Activated T-helper 2 cell treated with anti-CD3 and anti-CD28 coated beads, Interferon-gamma antibody, Interleukin-2, Interleukin-4, amounts not matched to agents 10 μg/mL and 5 μg/mL and 100 μg/mL, durations not matched to agents 14 hours and 24 hours and 36 hours (primary cell): ENCODE measurements around the gene SLC7A6OS. TPM values are rescaled to one million over a fixed set of nuclear protein-coding genes. Genes with fewer than 3 reads are reported as not detected.

Experiments
- DNase-seq: peaks from one replicate; pipeline ENCODE4 v3.0.0; 2021; ENCODE audit warnings: low spot score
- H3K27ac Mint-ChIP-seq: one replicate; pipeline ENCODE4 v1.8.0; 2021; ENCODE audit warnings: mixed read lengths
- H3K27me3 Mint-ChIP-seq: one replicate; pipeline ENCODE4 v1.8.0; 2021; ENCODE audit warnings: low read depth, mixed read lengths
- H3K36me3 Mint-ChIP-seq: one replicate; pipeline ENCODE4 v1.8.0; 2021; ENCODE audit warnings: low read depth, mixed read lengths
- H3K4me1 Mint-ChIP-seq: one replicate; pipeline ENCODE4 v1.8.0; 2021; ENCODE audit warnings: low read depth, mixed read lengths
- H3K4me3 Mint-ChIP-seq: one replicate; pipeline ENCODE4 v1.8.0; 2021; ENCODE audit warnings: low read depth, mild to moderate bottlenecking, moderate library complexity, mixed read lengths
- H3K9me3 Mint-ChIP-seq: one replicate; pipeline ENCODE4 v1.8.0; 2021; ENCODE audit warnings: mixed read lengths
- intact Hi-C: fragments of 100-400 bp; cut with micrococcal nuclease; formaldehyde crosslinking; loops from one replicate; pipeline ENCODE4 v1.15.1; 2023
- total RNA-seq: library from RNA; stranded (reverse); gene quantifications from 2 replicates; pipeline ENCODE4 v1.2.3, GENCODE V29; 2022

The SLC7A6OS gene
- total RNA-seq, 1 donor from 2014 or later: 24.7 TPM

DNA sequence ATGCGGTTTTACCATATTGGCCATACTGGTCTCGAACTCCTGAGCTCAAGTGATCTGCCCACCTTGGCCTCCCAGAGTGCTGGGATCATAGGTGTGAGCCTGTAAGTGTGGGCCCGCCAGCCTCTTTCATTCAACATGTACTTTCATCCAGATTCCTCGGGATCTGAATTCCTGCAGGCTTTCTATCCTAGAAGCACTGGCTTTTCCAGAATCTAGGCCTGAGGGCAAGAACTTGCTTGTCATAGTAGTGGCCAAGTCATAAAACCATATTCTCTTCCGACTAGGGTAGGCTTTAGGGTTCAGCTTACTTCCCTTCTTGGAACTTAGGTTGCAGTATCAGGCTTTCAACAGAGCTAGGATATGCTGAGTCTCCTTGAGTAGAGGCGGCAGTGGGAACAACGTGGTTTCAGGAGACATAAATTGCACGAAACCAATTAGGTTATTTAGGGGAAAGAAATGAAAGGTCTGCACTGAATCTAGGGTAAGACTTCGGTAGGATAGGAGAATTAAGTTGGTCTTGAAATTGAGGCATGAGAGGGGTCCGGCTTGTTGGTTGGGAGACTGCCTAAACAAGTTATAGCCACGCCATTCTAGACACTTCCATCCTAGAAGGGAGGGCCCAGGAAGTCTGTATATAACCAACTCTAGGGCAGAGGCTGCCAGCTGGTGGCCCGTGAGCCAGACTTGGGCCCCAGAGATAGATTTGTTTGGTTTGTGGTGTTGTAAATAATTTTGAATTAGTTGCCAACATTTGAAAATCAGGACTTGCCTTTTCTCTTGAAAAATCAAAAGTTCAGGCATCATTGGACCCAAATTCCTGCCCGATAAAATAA is 30.8 kb downstream of the SLC7A6OS start:
- Mint-ChIP-seq H3K27ac (peak overlapping the region; percentile 61), H3K4me3 (no peak overlapping the region), H3K27me3 (no peaks in the 10 kb centered on the region), H3K9me3 (no peaks in the 10 kb centered on the region), H3K4me1 (peaks cover 54% of the 10 kb centered on the region), H3K36me3 (peaks cover 74% of the 10 kb centered on the region)
- no peak for DNase-seq
- intact Hi-C loops: loop anchor here (10.0 kb wide), 1 partner anchor 195 kb away; the partner anchor contains the start of gene NFATC3

DNA sequence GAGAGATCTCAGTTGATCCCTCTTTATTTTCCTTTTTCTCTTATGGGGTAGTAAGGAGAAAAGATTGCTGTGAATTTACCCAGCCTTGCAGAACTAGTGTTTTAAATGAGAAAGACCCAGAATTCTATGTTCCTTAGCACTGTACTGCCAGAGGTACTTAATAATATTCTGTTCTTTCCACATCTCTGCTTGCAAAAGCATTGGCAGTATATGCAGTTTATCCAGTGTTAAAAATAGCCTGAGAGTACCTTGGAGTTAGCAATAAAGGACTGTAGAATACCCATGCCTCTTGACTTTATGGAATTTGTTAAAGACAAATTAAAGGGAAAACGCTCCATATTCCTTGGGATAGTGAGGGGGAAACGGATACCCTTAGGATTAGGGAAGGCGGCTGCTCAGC is 34.5 kb downstream of the SLC7A6OS start:
- DNase-seq: no peak
- Mint-ChIP-seq H3K27ac (peak overlapping the region; percentile 76), H3K36me3 (peaks cover 72% of the 10 kb centered on the region), H3K4me3 (peak overlapping the region; percentile 44), H3K4me1 (peaks cover 50% of the 10 kb centered on the region), H3K9me3 (no peaks in the 10 kb centered on the region), H3K27me3 (no peaks in the 10 kb centered on the region)
- intact Hi-C loops: loop anchor here (1.0 kb wide), 1 partner anchor 8 kb away; no protein-coding TSS in a partner anchor

DNA sequence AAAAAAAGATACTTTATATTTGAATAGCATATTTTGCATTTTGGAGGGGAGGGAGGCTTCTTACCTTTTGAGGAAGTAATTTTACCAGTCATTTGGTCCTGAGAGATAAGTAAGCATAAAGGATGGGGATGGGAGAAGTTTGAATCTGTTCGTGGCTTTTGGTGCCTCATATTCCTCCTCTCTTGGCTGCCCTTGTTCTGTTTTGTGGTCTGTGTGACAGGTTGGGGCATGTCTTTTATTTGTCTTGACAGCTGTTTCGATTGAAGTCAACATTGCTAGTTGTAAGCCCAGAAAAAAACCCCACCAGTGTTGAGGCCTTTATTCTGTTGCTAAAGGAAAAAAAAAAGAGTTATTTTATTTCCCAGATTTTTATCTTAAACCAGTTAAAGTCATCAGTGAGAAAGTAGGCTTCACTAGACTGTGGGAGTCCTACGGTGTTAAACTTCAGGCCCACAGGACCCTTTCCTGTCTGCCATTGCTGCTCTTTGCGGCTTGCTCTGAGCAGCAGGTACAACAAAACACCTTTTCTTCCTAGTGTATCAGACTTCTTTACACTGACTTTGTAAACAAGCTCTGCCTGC is 35.0 kb downstream of the SLC7A6OS start:
- peak; percentile 31 for DNase-seq
- H3K9me3 Mint-ChIP-seq: no peaks in the 10 kb centered on the region
- H3K27me3 Mint-ChIP-seq: no peaks in the 10 kb centered on the region
- H3K36me3 Mint-ChIP-seq: peaks cover 72% of the 10 kb centered on the region
- peaks cover 51% of the 10 kb centered on the region for H3K4me1 Mint-ChIP-seq
- H3K27ac Mint-ChIP-seq: peak overlapping the region; percentile 76
- peak overlapping the region; percentile 44 for H3K4me3 Mint-ChIP-seq
- intact Hi-C loops: loop anchor here (1.0 kb wide), 2 partner anchors 9 to 10 kb away; no protein-coding TSS in a partner anchor

DNA sequence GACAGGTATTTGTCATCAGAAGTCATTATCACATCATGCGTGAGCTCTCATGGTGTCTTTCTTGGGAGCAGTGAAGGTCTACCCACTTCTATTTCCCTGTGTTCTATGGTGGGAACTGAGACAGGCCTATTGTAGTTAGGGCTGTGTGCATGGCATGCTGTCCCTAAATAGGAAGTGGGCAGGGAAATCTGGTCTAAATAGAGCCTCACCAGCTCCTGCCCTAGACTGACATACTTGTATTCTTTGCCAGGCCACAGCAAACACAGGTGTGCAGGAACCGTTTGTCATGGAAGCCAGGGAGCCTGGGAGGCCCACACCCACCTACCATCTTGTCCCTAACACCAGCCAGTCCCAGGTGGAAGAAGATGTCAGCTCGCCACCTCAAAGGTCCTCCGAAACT is 36.3 kb downstream of the SLC7A6OS start:
- intact Hi-C loops: no loop called here
- peaks cover 60% of the 10 kb centered on the region for H3K4me1 Mint-ChIP-seq
- H3K36me3 Mint-ChIP-seq: peaks cover 77% of the 10 kb centered on the region

DNA sequence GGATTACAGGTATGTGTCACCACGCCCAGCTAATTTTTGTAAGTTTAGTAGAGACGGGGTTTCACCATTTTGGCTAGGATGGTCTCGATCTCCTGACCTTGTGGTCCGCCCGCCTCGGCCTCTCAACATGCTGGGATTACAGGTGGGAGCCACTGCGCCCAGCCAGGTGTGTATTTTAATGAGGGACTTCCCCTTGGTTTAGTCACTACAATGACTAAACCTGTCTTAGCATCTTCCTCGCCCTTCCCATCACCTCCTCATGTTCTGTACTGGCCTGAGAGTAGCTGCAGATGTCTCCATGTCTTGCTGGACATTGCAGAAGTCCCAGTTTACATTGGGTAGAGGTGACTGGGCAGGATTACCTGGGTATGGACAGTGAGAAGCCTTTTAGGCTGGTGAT is 36.9 kb downstream of the SLC7A6OS start:
- no peak for DNase-seq
- Mint-ChIP-seq H3K4me3 (peak overlapping the region; percentile 33), H3K36me3 (peaks cover 79% of the 10 kb centered on the region), H3K27me3 (no peaks in the 10 kb centered on the region), H3K4me1 (peaks cover 65% of the 10 kb centered on the region), H3K9me3 (no peaks in the 10 kb centered on the region), H3K27ac (peak overlapping the region; percentile 63)
- intact Hi-C loops: no loop called here

More for the DNA sequence above, 36.3 kb downstream of the SLC7A6OS start:
- DNase-seq: no peak
- H3K9me3 Mint-ChIP-seq: no peaks in the 10 kb centered on the region
- H3K27ac Mint-ChIP-seq: peak overlapping the region; percentile 63
- peak overlapping the region; percentile 33 for H3K4me3 Mint-ChIP-seq
- no peaks in the 10 kb centered on the region for H3K27me3 Mint-ChIP-seq

DNA sequence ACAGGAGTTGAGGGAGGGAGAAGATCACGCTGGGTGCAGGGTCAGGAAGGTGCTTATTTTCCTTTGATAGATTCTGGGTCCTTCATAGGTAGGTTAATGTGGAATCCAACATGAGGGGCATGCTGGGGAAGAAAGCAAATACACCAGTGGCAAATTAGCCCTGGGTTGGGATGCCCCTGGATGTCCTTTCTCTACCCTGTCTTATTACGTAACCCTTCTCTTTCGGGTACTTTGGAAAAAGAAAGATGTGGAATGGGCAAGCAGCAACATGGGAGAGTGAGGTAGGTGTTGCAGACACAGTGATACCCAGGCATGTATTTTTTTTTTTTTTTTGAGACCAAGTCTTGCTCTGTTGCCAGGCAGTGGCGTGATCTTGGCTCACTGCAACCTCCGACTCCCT is 37.3 kb downstream of the SLC7A6OS start:
- H3K4me3 Mint-ChIP-seq: peak overlapping the region; percentile 71
- H3K4me1 Mint-ChIP-seq: peaks cover 65% of the 10 kb centered on the region
- peaks cover 82% of the 10 kb centered on the region for H3K36me3 Mint-ChIP-seq
- no peaks in the 10 kb centered on the region for H3K27me3 Mint-ChIP-seq
- H3K9me3 Mint-ChIP-seq: no peaks in the 10 kb centered on the region
- no peak for DNase-seq
- intact Hi-C loops: no loop called here
- peak overlapping the region; percentile 85 for H3K27ac Mint-ChIP-seq

GRCh38 chr16:68272507-68273209 is 38.1 kb downstream of the SLC7A6OS start:
- no peak for DNase-seq
- intact Hi-C loops: no loop called here
- H3K36me3 Mint-ChIP-seq: peaks cover 86% of the 10 kb centered on the region
- H3K4me1 Mint-ChIP-seq: peaks cover 73% of the 10 kb centered on the region
- H3K27ac Mint-ChIP-seq: peak overlapping the region; percentile 85
- no peaks in the 10 kb centered on the region for H3K9me3 Mint-ChIP-seq
- H3K27me3 Mint-ChIP-seq: no peaks in the 10 kb centered on the region
- peak overlapping the region; percentile 71 for H3K4me3 Mint-ChIP-seq

DNA sequence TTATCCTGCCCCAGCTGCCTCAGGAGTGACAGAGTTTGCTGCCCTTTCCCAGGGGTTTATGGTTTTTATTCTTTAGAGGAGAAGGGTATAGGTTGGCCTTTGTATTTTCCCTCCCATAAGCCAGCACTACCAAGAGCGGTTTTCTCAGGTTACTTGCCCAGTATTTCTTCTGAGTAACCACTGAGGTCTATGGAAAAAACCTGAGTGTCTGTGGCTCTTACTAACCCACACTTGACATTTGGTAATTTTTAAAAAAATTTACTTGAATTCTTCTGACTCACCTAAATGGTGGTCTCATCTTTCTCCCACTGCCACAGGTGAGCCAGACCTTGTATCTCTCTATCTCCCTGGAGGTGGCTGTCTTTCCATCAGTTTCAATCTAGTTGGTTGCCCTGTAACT is 40.4 kb downstream of the SLC7A6OS start:
- no peaks in the 10 kb centered on the region for H3K9me3 Mint-ChIP-seq
- H3K27me3 Mint-ChIP-seq: no peaks in the 10 kb centered on the region
- peak overlapping the region; percentile 39 for H3K4me3 Mint-ChIP-seq
- peak overlapping the region; percentile 77 for H3K27ac Mint-ChIP-seq
- intact Hi-C loops: loop anchor here (1.0 kb wide), 1 partner anchor 19 kb away; no protein-coding TSS in a partner anchor
- DNase-seq: no peak
- peaks cover 74% of the 10 kb centered on the region for H3K4me1 Mint-ChIP-seq
- H3K36me3 Mint-ChIP-seq: peaks cover 84% of the 10 kb centered on the region

- Mint-ChIP-seq H3K4me3 (peak overlapping the region; percentile 44), H3K27me3 (no peaks in the 10 kb centered on the region), H3K36me3 (peaks cover 84% of the 10 kb centered on the region), H3K4me1 (peaks cover 71% of the 10 kb centered on the region), H3K9me3 (no peaks in the 10 kb centered on the region), H3K27ac (peak overlapping the region; percentile 77)
- intact Hi-C loops: loop anchor here (1.0 kb wide), 1 partner anchor 20 kb away; no protein-coding TSS in a partner anchor
- DNase-seq: no peak
Observed at GRCh38 chr16:68269793-68270192, 41.0 kb downstream of the SLC7A6OS start.

- Mint-ChIP-seq H3K4me3 (peak overlapping the region; percentile 52), H3K36me3 (peaks cover 66% of the 10 kb centered on the region), H3K27ac (peak overlapping the region; percentile 46), H3K9me3 (no peaks in the 10 kb centered on the region), H3K27me3 (no peaks in the 10 kb centered on the region), H3K4me1 (peaks cover 60% of the 10 kb centered on the region)
- intact Hi-C loops: no loop called here
- DNase-seq: no peak
Observed at GRCh38 chr16:68267612-68268405, 42.9 kb downstream of the SLC7A6OS start.

- no peak for DNase-seq
- Mint-ChIP-seq H3K4me1 (peaks cover 45% of the 10 kb centered on the region), H3K36me3 (peaks cover 41% of the 10 kb centered on the region), H3K27me3 (no peaks in the 10 kb centered on the region), H3K27ac (peak overlapping the region; percentile 97), H3K9me3 (no peaks in the 10 kb centered on the region), H3K4me3 (peak overlapping the region; percentile 93)
- intact Hi-C loops: loop anchor here (1.0 kb wide), 1 partner anchor 10 kb away; no protein-coding TSS in a partner anchor
Observed at GRCh38 chr16:68265078-68265920, 45.4 kb downstream of the SLC7A6OS start.
